Panc1 (cell line): ENCODE data around the gene MEF2A. TPM values are rescaled to one million over a fixed set of nuclear protein-coding genes. Genes with fewer than 3 reads are reported as not detected.

ENCODE experiments used
- ATAC-seq: fragments of 200-7000 bp; cut with Tn5 transposase; 2 replicates; pipeline ENCODE4 v1.9.1; 2020; ENCODE audit warnings: mild to moderate bottlenecking, moderate library complexity
- BruUV-seq: library from RNA; stranded (reverse); fragments of 400-500 nt; replicated peaks from 2 replicates; lab custom pipeline; 2021; lab: Mats Ljungman, UMichigan
- CTCF ChIA-PET: fragments of 300-600 bp; sonication (Branson Sonifier 250); formaldehyde crosslinking; loops from one replicate; lab custom pipeline; 2022; ENCODE audit warnings: antibody characterized with exemption; lab: Charles Lee
- POLR2A ChIA-PET: fragments of 300-600 bp; sonication (Branson Sonifier 250); formaldehyde crosslinking; loops from one replicate; lab custom pipeline; 2022; ENCODE audit warnings: antibody characterized with exemption; lab: Charles Lee
- DNase-seq: peaks from one replicate; pipeline ENCODE4 v3.0.0-alpha.2; 2010; ENCODE audit warnings: low read depth, low spot score
- H3K27ac ChIP-seq: 2 replicates; pipeline ENCODE4 v1.5.1; 2011; ENCODE audit warnings: mild to moderate bottlenecking, low read length, inconsistent platforms
- H3K27me3 ChIP-seq: fragments of 200-500 bp; sonication (Bioruptor generic); 2 replicates; pipeline ENCODE4 v1.6.0; 2014; ENCODE audit warnings: low read length, inconsistent platforms; ENCODE audit not compliant: control insufficient read depth, insufficient read depth
- H3K36me3 ChIP-seq: fragments of 200-500 bp; sonication (Bioruptor generic); 2 replicates; pipeline ENCODE4 v1.5.1; 2014; ENCODE audit warnings: inconsistent platforms, mild to moderate bottlenecking, low read length, moderate library complexity; ENCODE audit not compliant: control insufficient read depth, insufficient read depth
- H3K4me1 ChIP-seq: 2 replicates; pipeline ENCODE4 v1.5.1; 2011; ENCODE audit warnings: inconsistent platforms, mild to moderate bottlenecking, low read length, moderate library complexity; ENCODE audit not compliant: control insufficient read depth, insufficient read depth
- H3K4me3 ChIP-seq, 2 experiments: 2 replicates each; pipeline ENCODE4 v1.5.1; 2011 to 2012; ENCODE audit warnings: low read depth in 2 of 2, low read length in 2 of 2, mild to moderate bottlenecking in 2 of 2, inconsistent platforms in 1 of 2, moderate library complexity in 1 of 2
- H3K9me3 ChIP-seq: fragments of 200-500 bp; sonication (Bioruptor generic); 2 replicates; pipeline ENCODE4 v1.5.1; 2014; ENCODE audit warnings: low read depth, mild to moderate bottlenecking, inconsistent platforms, low read length, moderate library complexity; ENCODE audit not compliant: control insufficient read depth, insufficient read depth
- POLR2AphosphoS5 ChIP-seq: IDR thresholded peaks from 2 replicates; pipeline ENCODE4 v1.6.1; 2012; ENCODE audit warnings: mild to moderate bottlenecking, low read depth, low read length, moderate library complexity
- SIN3A ChIP-seq: IDR thresholded peaks from 2 replicates; pipeline ENCODE4 v1.6.1; 2012; ENCODE audit warnings: low read depth, mild to moderate bottlenecking, low read length, moderate library complexity, borderline replicate concordance; ENCODE audit not compliant: insufficient read depth
- TCF7L2 ChIP-seq: IDR thresholded peaks from 2 replicates; pipeline ENCODE4 v1.6.1; 2011; ENCODE audit warnings: mild to moderate bottlenecking, low read depth, low read length, inconsistent platforms
- in situ Hi-C: cut with HindIII; loops from 2 replicates; pipeline ENCODE4 v1.10.0; 2016; ENCODE audit warnings: low sequenced_read_pairs, low pct_unique_long_range_greater_than_20kb
- intact Hi-C: fragments of 100-400 bp; cut with micrococcal nuclease; formaldehyde crosslinking; loops from one replicate; pipeline ENCODE4 v1.10.0; 2022; ENCODE audit not compliant: unreplicated experiment
- total RNA-seq: library from RNA; stranded (reverse); gene quantifications from one replicate; pipeline ENCODE4 v1.2.1, GENCODE V29; 2021; ENCODE audit not compliant: unreplicated experiment
- TF ChIP-seq, protein P1 (sequence below), 2 experiments: IDR thresholded peaks; 2 replicates each; pipeline ENCODE4 v1.6.1; 2011 to 2012; ENCODE audit warnings: low read depth in 2 of 2, control low read depth in 1 of 2, low read length in 1 of 2, mild to moderate bottlenecking in 1 of 2, moderate library complexity in 1 of 2; ENCODE audit not compliant: insufficient read depth in 1 of 2
- TF ChIP-seq, protein P2 (sequence below): fragments of 450-650 bp; IDR thresholded peaks from 2 replicates; pipeline ENCODE4 v1.5.1; 2017; ENCODE audit warnings: mild to moderate bottlenecking

The MEF2A gene
- total RNA-seq, 1 experiment from 2014 or later = 31.1 TPM

DNA sequence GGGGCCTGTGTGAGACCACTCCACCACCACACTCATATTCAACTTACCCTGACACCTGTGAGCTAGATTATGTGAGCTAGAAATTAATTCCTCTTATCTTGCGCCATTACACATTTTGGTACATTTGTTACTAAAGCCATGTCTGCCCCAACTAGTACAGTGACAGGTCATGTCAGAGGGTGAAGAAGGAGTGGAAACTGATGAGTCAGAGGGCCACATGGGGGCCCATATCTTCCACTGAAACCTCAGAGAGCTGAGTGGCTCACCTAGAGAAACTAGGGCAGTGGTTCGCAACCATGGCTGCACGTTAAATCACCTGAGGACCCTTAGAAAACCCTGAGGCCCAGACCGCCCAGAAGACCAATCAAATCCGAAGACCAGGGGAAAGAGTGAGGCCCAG is 15.7 kb upstream of the MEF2A start:
- intact Hi-C loops (no loop called here), in situ Hi-C loops (no loop called here)
- ChIA-PET CTCF (no interaction called here), POLR2A (no interaction called here)
- BruUV-seq = no TSS peak
- Histone ChIP-seq H3K4me3 (no peak overlapping the region), H3K36me3 (no peaks in the 10 kb centered on the region), H3K27ac (no peak overlapping the region), H3K9me3 (no peaks in the 10 kb centered on the region), H3K27me3 (no peaks in the 10 kb centered on the region), H3K4me1 (no peaks in the 10 kb centered on the region)
- DNase-seq (no peak), ATAC-seq (no peak)
- TF ChIP-seq, protein P1, sequence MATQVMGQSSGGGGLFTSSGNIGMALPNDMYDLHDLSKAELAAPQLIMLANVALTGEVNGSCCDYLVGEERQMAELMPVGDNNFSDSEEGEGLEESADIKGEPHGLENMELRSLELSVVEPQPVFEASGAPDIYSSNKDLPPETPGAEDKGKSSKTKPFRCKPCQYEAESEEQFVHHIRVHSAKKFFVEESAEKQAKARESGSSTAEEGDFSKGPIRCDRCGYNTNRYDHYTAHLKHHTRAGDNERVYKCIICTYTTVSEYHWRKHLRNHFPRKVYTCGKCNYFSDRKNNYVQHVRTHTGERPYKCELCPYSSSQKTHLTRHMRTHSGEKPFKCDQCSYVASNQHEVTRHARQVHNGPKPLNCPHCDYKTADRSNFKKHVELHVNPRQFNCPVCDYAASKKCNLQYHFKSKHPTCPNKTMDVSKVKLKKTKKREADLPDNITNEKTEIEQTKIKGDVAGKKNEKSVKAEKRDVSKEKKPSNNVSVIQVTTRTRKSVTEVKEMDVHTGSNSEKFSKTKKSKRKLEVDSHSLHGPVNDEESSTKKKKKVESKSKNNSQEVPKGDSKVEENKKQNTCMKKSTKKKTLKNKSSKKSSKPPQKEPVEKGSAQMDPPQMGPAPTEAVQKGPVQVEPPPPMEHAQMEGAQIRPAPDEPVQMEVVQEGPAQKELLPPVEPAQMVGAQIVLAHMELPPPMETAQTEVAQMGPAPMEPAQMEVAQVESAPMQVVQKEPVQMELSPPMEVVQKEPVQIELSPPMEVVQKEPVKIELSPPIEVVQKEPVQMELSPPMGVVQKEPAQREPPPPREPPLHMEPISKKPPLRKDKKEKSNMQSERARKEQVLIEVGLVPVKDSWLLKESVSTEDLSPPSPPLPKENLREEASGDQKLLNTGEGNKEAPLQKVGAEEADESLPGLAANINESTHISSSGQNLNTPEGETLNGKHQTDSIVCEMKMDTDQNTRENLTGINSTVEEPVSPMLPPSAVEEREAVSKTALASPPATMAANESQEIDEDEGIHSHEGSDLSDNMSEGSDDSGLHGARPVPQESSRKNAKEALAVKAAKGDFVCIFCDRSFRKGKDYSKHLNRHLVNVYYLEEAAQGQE (IDR thresholded peaks at IDR 0.05; ENCODE audit: insufficient read depth in 1 of 2, low read depth in 2 of 2, low read length in 1 of 2) = no peak
- no peak for TF ChIP-seq POLR2AphosphoS5
- no peak for TF ChIP-seq SIN3A
- TF ChIP-seq TCF7L2 = no peak
- TF ChIP-seq, protein P2, sequence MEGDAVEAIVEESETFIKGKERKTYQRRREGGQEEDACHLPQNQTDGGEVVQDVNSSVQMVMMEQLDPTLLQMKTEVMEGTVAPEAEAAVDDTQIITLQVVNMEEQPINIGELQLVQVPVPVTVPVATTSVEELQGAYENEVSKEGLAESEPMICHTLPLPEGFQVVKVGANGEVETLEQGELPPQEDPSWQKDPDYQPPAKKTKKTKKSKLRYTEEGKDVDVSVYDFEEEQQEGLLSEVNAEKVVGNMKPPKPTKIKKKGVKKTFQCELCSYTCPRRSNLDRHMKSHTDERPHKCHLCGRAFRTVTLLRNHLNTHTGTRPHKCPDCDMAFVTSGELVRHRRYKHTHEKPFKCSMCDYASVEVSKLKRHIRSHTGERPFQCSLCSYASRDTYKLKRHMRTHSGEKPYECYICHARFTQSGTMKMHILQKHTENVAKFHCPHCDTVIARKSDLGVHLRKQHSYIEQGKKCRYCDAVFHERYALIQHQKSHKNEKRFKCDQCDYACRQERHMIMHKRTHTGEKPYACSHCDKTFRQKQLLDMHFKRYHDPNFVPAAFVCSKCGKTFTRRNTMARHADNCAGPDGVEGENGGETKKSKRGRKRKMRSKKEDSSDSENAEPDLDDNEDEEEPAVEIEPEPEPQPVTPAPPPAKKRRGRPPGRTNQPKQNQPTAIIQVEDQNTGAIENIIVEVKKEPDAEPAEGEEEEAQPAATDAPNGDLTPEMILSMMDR = no peak

DNA sequence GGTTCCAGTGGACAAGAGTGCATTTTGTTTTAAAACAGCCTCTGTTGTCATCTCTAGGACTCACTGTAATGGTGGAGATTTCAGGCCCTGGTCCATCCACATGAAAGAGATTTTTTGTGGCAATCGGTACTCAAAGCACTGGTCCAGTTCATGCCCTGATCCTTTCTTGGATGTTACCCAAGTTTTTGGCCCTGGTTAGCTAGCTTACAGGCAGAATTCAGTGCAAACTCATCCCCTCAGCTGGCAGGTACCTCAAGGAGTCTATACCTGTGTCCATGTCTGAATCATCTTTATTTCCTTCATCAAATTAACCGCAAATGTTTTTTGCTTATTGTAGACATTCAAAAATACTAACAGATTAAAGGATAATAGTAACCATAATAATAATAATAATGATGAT is 13.7 kb upstream of the MEF2A start:
- TF ChIP-seq, protein P2 = no peak
- TF ChIP-seq POLR2AphosphoS5 (no peak), SIN3A (no peak)
- TF ChIP-seq, protein P1 (IDR thresholded peaks at IDR 0.05; ENCODE audit: insufficient read depth in 1 of 2, low read depth in 2 of 2, low read length in 1 of 2) = no peak
- H3K27ac ChIP-seq = no peak overlapping the region
- no peaks in the 10 kb centered on the region for H3K9me3 ChIP-seq
- no peak for ATAC-seq
- H3K36me3 ChIP-seq = no peaks in the 10 kb centered on the region
- intact Hi-C loops (no loop called here), in situ Hi-C loops (no loop called here)
- no peaks in the 10 kb centered on the region for H3K27me3 ChIP-seq
- POLR2A ChIA-PET = no interaction called here
- CTCF ChIA-PET = no interaction called here
- H3K4me3 ChIP-seq = no peak overlapping the region
- no TSS peak for BruUV-seq
- H3K4me1 ChIP-seq = no peaks in the 10 kb centered on the region
- DNase-seq = no peak
